K562 (cell line): ENCODE data around the gene CD101. TPM values are rescaled to one million over a fixed set of nuclear protein-coding genes. Genes with fewer than 3 reads are reported as not detected.

Experiments
- ATAC-seq: fragments of 200-7000 bp; cut with Tn5 transposase; 3 replicates; pipeline ENCODE4 v1.9.1; 2020; ENCODE audit warnings: moderate library complexity
- BruUV-seq: library from RNA; stranded (reverse); fragments of 400-500 nt; replicated peaks from 2 replicates; lab custom pipeline; 2021; lab: Mats Ljungman, UMichigan
- CTCF ChIA-PET: fragments of 300-600 bp; formaldehyde crosslinking; extraction: SDS; loops from one replicate; lab custom pipeline; 2021; ENCODE audit warnings: low intra/inter-chr PET ratio; lab: Yijun Ruan, JAX
- POLR2A ChIA-PET: fragments of 300-600, 350-650 bp; sonication (Branson Sonifier 250); formaldehyde crosslinking; extraction: SDS; loops from one replicate; lab custom pipeline; 2021; ENCODE audit warnings: antibody characterized with exemption, inconsistent platforms; lab: Yijun Ruan, JAX
- DNase-seq, 4 experiments: peaks; one replicate each; pipeline versions ENCODE4 v3.0.0 to v3.0.0-alpha.2; 2011 to 2018; ENCODE audit warnings: low spot score in 3 of 4, mixed read lengths in 3 of 4; ENCODE audit errors: extremely low read depth in 1 of 4
- FAIRE-seq: peaks from 2 replicates; lab custom pipeline; 2011; peaks lifted over from hg19 to GRCh38; lab: Jason Lieb, UNC
- H2AFZ ChIP-seq: 2 replicates; pipeline ENCODE4 v1.6.0; 2011; ENCODE audit warnings: low read depth, low read length, control low read depth, inconsistent platforms
- H3K27ac ChIP-seq: fragments of 200-600 bp; 3 replicates; pipeline ENCODE4 v1.8.0; 2011; ENCODE audit warnings: low read depth, mild to moderate bottlenecking, control low read depth, inconsistent platforms, low read length, moderate library complexity, mixed read lengths; ENCODE audit errors: extremely low read depth
- H3K27me3 ChIP-seq, 2 experiments: fragments of 300-600 bp in 1 of 2; 2 replicates in 1 of 2; 3 replicates in 1 of 2; pipeline versions ENCODE4 v1.6.0 to v1.8.0; 2011; ENCODE audit warnings: inconsistent platforms in 2 of 2, low read length in 2 of 2, mild to moderate bottlenecking in 1 of 2, mixed read lengths in 1 of 2, moderate library complexity in 1 of 2; ENCODE audit not compliant: control insufficient read depth in 2 of 2, insufficient read depth in 2 of 2
- H3K36me3 ChIP-seq: fragments of 300-600 bp; 3 replicates; pipeline ENCODE4 v1.8.0; 2011; ENCODE audit warnings: mild to moderate bottlenecking, low read length, inconsistent platforms; ENCODE audit not compliant: control insufficient read depth, insufficient read depth
- H3K4me1 ChIP-seq, 2 experiments: fragments of 200-600 bp in 1 of 2; replicated peaks in 1 of 2; 2 replicates in 1 of 2; 3 replicates in 1 of 2; pipeline versions ENCODE4 v1.5.1 to v1.8.0; 2011; ENCODE audit warnings: inconsistent platforms in 2 of 2, low read length in 2 of 2, mild to moderate bottlenecking in 1 of 2, mixed read lengths in 1 of 2, moderate library complexity in 1 of 2; ENCODE audit not compliant: control insufficient read depth in 2 of 2, insufficient read depth in 2 of 2
- H3K4me2 ChIP-seq: 2 replicates; pipeline ENCODE4 v1.6.1; 2011; ENCODE audit warnings: low read length, control low read depth, inconsistent platforms, mixed read lengths; ENCODE audit not compliant: insufficient read depth
- H3K4me3 ChIP-seq: fragments of 200-600 bp; sonication (generic), shearing (Covaris generic); 2 replicates; pipeline ENCODE4 v1.5.1; 2016; ENCODE audit warnings: control low read depth, inconsistent platforms
- H3K79me2 ChIP-seq: fragments of 200-600 bp; 3 replicates; pipeline ENCODE4 v1.8.0; 2011; ENCODE audit warnings: low read length, inconsistent platforms; ENCODE audit not compliant: control insufficient read depth, insufficient read depth
- H3K9ac ChIP-seq, 2 experiments: 2 replicates each; pipeline versions ENCODE4 v1.6.0 to v1.6.1; 2011; ENCODE audit warnings: low read depth in 2 of 2, low read length in 2 of 2, control low read depth in 1 of 2, inconsistent platforms in 1 of 2, mild to moderate bottlenecking in 1 of 2, mixed read lengths in 1 of 2; ENCODE audit not compliant: insufficient read depth in 1 of 2
- H3K9me1 ChIP-seq: one replicate; pipeline ENCODE4 v1.6.0; 2011; ENCODE audit warnings: inconsistent platforms, mild to moderate bottlenecking, low read length, moderate library complexity; ENCODE audit not compliant: control insufficient read depth, insufficient read depth
- H3K9me3 ChIP-seq: replicated peaks from 2 replicates; pipeline ENCODE4 v1.5.1; 2011; ENCODE audit warnings: low read depth, low read length, inconsistent platforms; ENCODE audit not compliant: control insufficient read depth, insufficient read depth
- H4K20me1 ChIP-seq: replicated peaks from 2 replicates; pipeline ENCODE4 v1.6.1; 2011; ENCODE audit warnings: low read length, inconsistent platforms, mixed read lengths; ENCODE audit not compliant: control insufficient read depth, insufficient read depth
- ADNP ChIP-seq: fragments of 200-800 bp; sonication (Bioruptor generic); IDR thresholded peaks from 2 replicates; pipeline ENCODE4 v1.6.1; 2016; ENCODE audit warnings: missing genetic modification characterization, missing compliant biosample characterization
- CBFA2T2 ChIP-seq: fragments of 450-650 bp; conservative IDR thresholded peaks from 2 replicates; pipeline ENCODE4 v1.6.1; 2017; ENCODE audit warnings: mild to moderate bottlenecking
- CCNT2 ChIP-seq: IDR thresholded peaks from 2 replicates; pipeline ENCODE4 v1.6.1; 2011; ENCODE audit warnings: borderline replicate concordance, low read depth, mild to moderate bottlenecking, moderate library complexity, mixed read lengths, low read length; ENCODE audit not compliant: insufficient read length; ENCODE audit errors: extremely low read depth
- CEBPB ChIP-seq: fragments of 450-650 bp; IDR thresholded peaks from 2 replicates; pipeline ENCODE4 v1.6.1; 2016; ENCODE audit warnings: missing genetic modification characterization, missing compliant biosample characterization
- CHCHD3 ChIP-seq: fragments of 250-450 bp; sonication (Bioruptor Pico); IDR thresholded peaks from 2 replicates; pipeline ENCODE4 v2.1.2; 2022; ENCODE audit warnings: mild to moderate bottlenecking
- OTX1 ChIP-seq: fragments of 450-650 bp; formaldehyde crosslinking; IDR thresholded peaks from 2 replicates; pipeline ENCODE4 v1.4.0; 2022; ENCODE audit warnings: mild to moderate bottlenecking
- PHF8 ChIP-seq: fragments of 200-600 bp; sonication (generic); IDR thresholded peaks from 2 replicates; pipeline ENCODE4 v1.6.1; 2012; ENCODE audit warnings: mixed run types, mild to moderate bottlenecking, inconsistent platforms, low read length, moderate library complexity, borderline replicate concordance
- PML ChIP-seq: IDR thresholded peaks from 2 replicates; pipeline ENCODE4 v1.6.1; 2012; ENCODE audit warnings: low read length, inconsistent platforms
- POLR2G ChIP-seq: fragments of 200-400 bp; formaldehyde crosslinking; IDR thresholded peaks from 2 replicates; pipeline ENCODE4 v1.6.1; 2017; ENCODE audit warnings: low read depth, mild to moderate bottlenecking, antibody characterized with exemption, low read length, moderate library complexity
- POU5F1 ChIP-seq: fragments of 150-350 bp; IDR thresholded peaks from 2 replicates; pipeline ENCODE4 v1.6.1; 2014; ENCODE audit warnings: borderline replicate concordance, low read length, low read depth, mild to moderate bottlenecking; ENCODE audit not compliant: partially characterized antibody
- RAD21 ChIP-seq, 2 experiments: fragments of 250-450 bp in 1 of 2; fragments of 450-650 bp in 1 of 2; sonication (Bioruptor Pico) in 1 of 2; formaldehyde crosslinking in 1 of 2; IDR thresholded peaks in 1 of 2; conservative IDR thresholded peaks in 1 of 2; 2 replicates each; pipeline versions ENCODE4 v1.4.0 to v1.8.0; 2020 to 2022; ENCODE audit warnings: mild to moderate bottlenecking in 2 of 2, moderate library complexity in 1 of 2
- SMARCB1 ChIP-seq: IDR thresholded peaks from 2 replicates; pipeline ENCODE4 v1.6.1; 2011; ENCODE audit warnings: improper control_type of control experiment, low read depth; ENCODE audit not compliant: insufficient read length
- TAL1 ChIP-seq: fragments of 450-650 bp; IDR thresholded peaks from 2 replicates; pipeline ENCODE4 v1.6.1; 2016; ENCODE audit warnings: mild to moderate bottlenecking
- TCF7 ChIP-seq: sonication (generic); IDR thresholded peaks from 2 replicates; pipeline ENCODE4 v1.6.1; 2016; ENCODE audit warnings: antibody characterized with exemption, borderline replicate concordance
- ZNF280B ChIP-seq: fragments of 250-450 bp; sonication (Bioruptor Pico); IDR thresholded peaks from 2 replicates; pipeline ENCODE4 v1.5.1; 2021; ENCODE audit warnings: mild to moderate bottlenecking
- ZNF431 ChIP-seq: sonication (generic); formaldehyde crosslinking; IDR thresholded peaks from 2 replicates; pipeline ENCODE4 v1.8.0; 2022; ENCODE audit warnings: mild to moderate bottlenecking, missing genetic modification reagents
- ZNF764 ChIP-seq: fragments of 250-450 bp; sonication (Bioruptor Pico); IDR thresholded peaks from 2 replicates; pipeline ENCODE4 v1.4.0; 2020; ENCODE audit warnings: low read depth, mild to moderate bottlenecking, moderate library complexity
- WGBS: fragments of 100-300 bp; shearing (Covaris generic); methylation state at CpG from one replicate; pipeline ENCODE4 v1.1.6; 2016; ENCODE audit warnings: low coverage, mixed read lengths; ENCODE audit not compliant: insufficient coverage; ENCODE audit errors: missing lambda C conversion rate; 5-methylcytosine and 5-hydroxymethylcytosine counted together
- in situ Hi-C: fragments of 300-500 bp; cut with MboI; formaldehyde crosslinking; loops from 4 replicates; pipeline ENCODE4 v1.15.0; 2018; ENCODE audit warnings: inconsistent platforms, mixed read lengths
- intact Hi-C: fragments of 100-400 bp; cut with micrococcal nuclease; formaldehyde crosslinking; loops from 2 replicates; pipeline ENCODE4 v1.14.2; 2022
- polyA plus RNA-seq, 8 experiments: library from polyadenylated mRNA; depleted of rRNA in 4 of 8; stranded (reverse) in 5 of 8; unstranded in 3 of 8; fragments of >200 nt; fragmentation: Nextera tagmentation in 2 of 8; fragmentation: Illumina TruSeq in 1 of 8; extraction: Ambion mirVana in 2 of 8; extraction: Trizol in 1 of 8; gene quantifications; 2 replicates each; pipeline versions ENCODE4 v1.2.1 to v1.2.3, GENCODE V29; 2011 to 2014; ENCODE audit warnings: inconsistent platforms in 1 of 8, missing spikeins in 1 of 8
- total RNA-seq, 7 experiments: library from RNA; depleted of rRNA in 6 of 7; stranded (reverse); fragments of >200 nt in 6 of 7; fragmentation: Illumina TruSeq in 2 of 7; extraction: Trizol in 2 of 7; gene quantifications; 2 replicates each; pipeline versions ENCODE4 v1.2.1 to v1.2.3, GENCODE V29; 2011 to 2021; ENCODE audit warnings: low replicate concordance in 1 of 7
- TF ChIP-seq, protein P1 (sequence below): fragments of 450-650 bp; formaldehyde crosslinking; IDR thresholded peaks from 2 replicates; pipeline ENCODE4 v1.4.0; 2022; ENCODE audit warnings: mild to moderate bottlenecking, moderate library complexity

The CD101 gene
- total and polyA plus RNA-seq, 9 of the 15 experiments (the other 6 are each of a cell fraction or from before 2014, with no cell fraction given), result 0.04 to 1.1 (median 0.20) TPM

DNA sequence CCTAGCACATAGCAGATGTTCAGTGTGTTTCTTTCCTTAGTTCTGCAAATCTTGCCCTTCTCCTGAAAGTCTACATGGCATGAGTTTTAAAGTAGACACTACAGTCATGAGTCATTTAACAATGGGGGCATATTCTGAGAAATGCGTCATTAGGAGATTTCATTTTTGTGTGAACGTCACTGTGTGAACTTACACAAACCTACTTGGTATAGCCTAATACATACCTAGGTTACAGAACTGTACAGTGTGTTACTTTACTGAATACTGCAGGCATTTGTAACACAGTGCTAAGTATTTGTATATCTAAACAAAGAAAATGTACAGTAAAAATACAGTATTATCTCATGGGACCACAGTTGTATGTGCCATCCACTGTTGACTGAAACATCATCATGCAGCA lies 68.6 kb downstream of the CD101 start:
- ChIA-PET CTCF (interaction anchor here (4.5 kb wide), 1 partner anchor 58 kb away, joined by 44 read pairs; no protein-coding TSS in a partner anchor), POLR2A (interaction anchor here (1.5 to 1.7 kb wide), 2 partner anchors 9 to 10 kb away, joined by 3 to 7 read pairs; partner anchors contain the start of gene TTF2)
- H3K27me3 ChIP-seq, result no peaks in the 10 kb centered on the region
- in situ Hi-C loops (no loop called here), intact Hi-C loops (no loop called here)
- H2AFZ ChIP-seq, result no peak overlapping the region
- H3K4me1 ChIP-seq, result no peaks in the 10 kb centered on the region; a peak in 1 of 5 replicates
- no peak overlapping the region for H3K9ac ChIP-seq
- DNase-seq, result no peak
- no peak for ATAC-seq
- H3K79me2 ChIP-seq, result peaks cover 25% of the 10 kb centered on the region; the same call in 2 of the 3 replicates
- H3K27ac ChIP-seq, result no peak overlapping the region
- BruUV-seq, result no TSS peak
- FAIRE-seq, result no peak
- H4K20me1 ChIP-seq, result 0 out of 2 replicates have a peak, but pooled peaks cover 6% of the 10 kb centered on the region
- H3K4me2 ChIP-seq, result no peak overlapping the region
- peaks cover 78% of the 10 kb centered on the region for H3K36me3 ChIP-seq
- no peak overlapping the region for H3K4me3 ChIP-seq
- TF ChIP-seq RAD21 (CRISPR knock-in tag; conservative IDR thresholded peaks at IDR 0.05 in 1 of 2, IDR thresholded peaks at IDR 0.05 in 1 of 2) (no peak), POU5F1 (no peak), ZNF764 (CRISPR knock-in tag) (no peak), OTX1 (CRISPR knock-in tag) (no peak), POLR2G (no peak), SMARCB1 (no peak), ZNF280B (CRISPR knock-in tag) (no peak), ZNF431 (CRISPR knock-in tag) (no peak), PHF8 (no peak), CCNT2 (no peak), PML (no peak), TAL1 (no peak), TCF7 (no peak), ADNP (no peak), CHCHD3 (CRISPR knock-in tag) (no peak), CBFA2T2 (no peak), CEBPB (tag) (no peak)
- TF ChIP-seq, protein P1, sequence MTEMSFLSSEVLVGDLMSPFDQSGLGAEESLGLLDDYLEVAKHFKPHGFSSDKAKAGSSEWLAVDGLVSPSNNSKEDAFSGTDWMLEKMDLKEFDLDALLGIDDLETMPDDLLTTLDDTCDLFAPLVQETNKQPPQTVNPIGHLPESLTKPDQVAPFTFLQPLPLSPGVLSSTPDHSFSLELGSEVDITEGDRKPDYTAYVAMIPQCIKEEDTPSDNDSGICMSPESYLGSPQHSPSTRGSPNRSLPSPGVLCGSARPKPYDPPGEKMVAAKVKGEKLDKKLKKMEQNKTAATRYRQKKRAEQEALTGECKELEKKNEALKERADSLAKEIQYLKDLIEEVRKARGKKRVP (CRISPR knock-in tag), result no peak
- no peaks in the 10 kb centered on the region for H3K9me1 ChIP-seq
- no peaks in the 10 kb centered on the region for H3K9me3 ChIP-seq
- WGBS, result 86% methylated on average over 2 of the region's 2 CpGs
